H1 (cell line): ENCODE data around the gene SBF2. TPM values are rescaled to one million over a fixed set of nuclear protein-coding genes. Genes with fewer than 3 reads are reported as not detected.

Experiments used
- CTCF ChIA-PET: fragments of 300-600 bp; sonication (Branson Sonifier 250); formaldehyde crosslinking; loops from one replicate; lab custom pipeline; 2021; ENCODE audit not compliant: partially characterized antibody; lab: Charles Lee
- POLR2A ChIA-PET: fragments of 300-600 bp; sonication (Branson Sonifier 250); formaldehyde crosslinking; loops from one replicate; lab custom pipeline; 2021; ENCODE audit warnings: inconsistent platforms; ENCODE audit not compliant: partially characterized antibody; lab: Charles Lee
- DNase-seq, 2 experiments: peaks; one replicate each; pipeline versions ENCODE4 v3.0.0 to v3.0.0-alpha.2; 2010 to 2022; ENCODE audit warnings: low spot score in 2 of 2, low read depth in 1 of 2, mixed read lengths in 1 of 2
- FAIRE-seq: peaks from 2 replicates; lab custom pipeline; 2011; peaks lifted over from hg19 to GRCh38; lab: Jason Lieb, UNC
- H2AFZ ChIP-seq: 2 replicates; pipeline ENCODE4 v1.8.1; 2012; ENCODE audit warnings: low read length, inconsistent platforms
- H2AK5ac ChIP-seq: 2 replicates; pipeline ENCODE4 v1.6.1; 2013; ENCODE audit warnings: low read depth, low read length
- H2BK120ac ChIP-seq: replicated peaks from 2 replicates; pipeline ENCODE3; 2013; ENCODE audit warnings: low read depth, low read length, inconsistent platforms
- H2BK12ac ChIP-seq: 2 replicates; pipeline ENCODE4 v1.6.1; 2013; ENCODE audit warnings: low read depth, low read length
- H2BK15ac ChIP-seq: 2 replicates; pipeline ENCODE4 v1.6.1; 2013; ENCODE audit warnings: low read length
- H2BK20ac ChIP-seq: 2 replicates; pipeline ENCODE4 v1.6.1; 2013; ENCODE audit warnings: low read length
- H2BK5ac ChIP-seq: 2 replicates; pipeline ENCODE4 v1.6.1; 2013; ENCODE audit warnings: low read depth, low read length
- H3K14ac ChIP-seq: 2 replicates; pipeline ENCODE4 v1.6.1; 2013; ENCODE audit warnings: inconsistent platforms; ENCODE audit not compliant: insufficient read length
- H3K18ac ChIP-seq: 2 replicates; pipeline ENCODE4 v1.6.1; 2013; ENCODE audit warnings: low read length; ENCODE audit errors: extremely low read depth
- H3K23ac ChIP-seq: 2 replicates; pipeline ENCODE4 v1.6.1; 2013; ENCODE audit warnings: inconsistent platforms; ENCODE audit not compliant: insufficient read length
- H3K23me2 ChIP-seq: 2 replicates; pipeline ENCODE4 v1.6.1; 2013; ENCODE audit warnings: low read depth, low read length
- H3K27ac ChIP-seq: 2 replicates; pipeline ENCODE4 v1.6.1; 2011; ENCODE audit warnings: low read depth, low read length, inconsistent platforms
- H3K27me3 ChIP-seq, 4 experiments: replicated peaks in 1 of 4; 1 replicate in 1 of 4; 2 replicates in 3 of 4; pipeline versions ENCODE4 v1.6.1 to v1.8.1; 2011 to 2013; ENCODE audit warnings: low read length in 3 of 4, mild to moderate bottlenecking in 3 of 4, inconsistent platforms in 2 of 4, mixed read lengths in 2 of 4, moderate library complexity in 1 of 4; ENCODE audit not compliant: control insufficient read depth in 3 of 4, insufficient read depth in 3 of 4; ENCODE audit errors: extremely low read depth in 1 of 4
- H3K36me3 ChIP-seq, 4 experiments: 2 replicates each; pipeline versions ENCODE4 v1.6.1 to v1.8.1; 2011 to 2013; ENCODE audit warnings: mild to moderate bottlenecking in 4 of 4, low read length in 3 of 4, moderate library complexity in 2 of 4, control low read depth in 1 of 4, inconsistent platforms in 1 of 4; ENCODE audit not compliant: insufficient read depth in 4 of 4, control insufficient read depth in 2 of 4
- H3K4ac ChIP-seq: replicated peaks from 2 replicates; pipeline ENCODE3; 2013; ENCODE audit warnings: low read length, low read depth, mixed read lengths, inconsistent platforms; ENCODE audit not compliant: insufficient read length
- H3K4me1 ChIP-seq, 4 experiments: replicated peaks in 1 of 4; 1 replicate in 1 of 4; 2 replicates in 3 of 4; pipeline versions ENCODE4 v1.6.1 to v1.8.1; 2011 to 2013; ENCODE audit warnings: low read length in 3 of 4, inconsistent platforms in 2 of 4, mixed read lengths in 1 of 4; ENCODE audit not compliant: insufficient read depth in 4 of 4, control insufficient read depth in 3 of 4
- H3K4me2 ChIP-seq, 2 experiments: 2 replicates each; pipeline versions ENCODE4 v1.6.1 to v1.8.1; 2011 to 2013; ENCODE audit warnings: low read depth in 2 of 2, low read length in 2 of 2, control low read depth in 1 of 2, inconsistent platforms in 1 of 2, mild to moderate bottlenecking in 1 of 2; ENCODE audit not compliant: insufficient read depth in 1 of 2
- H3K4me3 ChIP-seq, 4 experiments: fragments of 200-600, 300-600 bp in 1 of 4; sonication (generic), shearing (Covaris generic), sonication (Bioruptor Twin) in 1 of 4; 2 replicates each; pipeline versions ENCODE4 v1.5.1 to v1.8.1; 2011 to 2016; ENCODE audit warnings: low read length in 4 of 4, low read depth in 3 of 4, control low read depth in 2 of 4, inconsistent platforms in 2 of 4, mild to moderate bottlenecking in 2 of 4, mixed read lengths in 1 of 4, moderate library complexity in 1 of 4; ENCODE audit not compliant: insufficient read depth in 2 of 4; ENCODE audit errors: extremely low read depth in 1 of 4
- H3K56ac ChIP-seq: replicated peaks from 2 replicates; pipeline ENCODE3; 2013; ENCODE audit warnings: low read depth, mild to moderate bottlenecking, mixed read lengths, low read length, inconsistent platforms; ENCODE audit not compliant: insufficient read length
- H3K79me1 ChIP-seq: 2 replicates; pipeline ENCODE4 v1.6.1; 2013; ENCODE audit warnings: low read depth, low read length, control low read depth
- H3K79me2 ChIP-seq, 2 experiments: 2 replicates each; pipeline versions ENCODE4 v1.6.1 to v1.8.1; 2012 to 2013; ENCODE audit warnings: low read length in 2 of 2, mild to moderate bottlenecking in 2 of 2, inconsistent platforms in 1 of 2; ENCODE audit not compliant: insufficient read depth in 2 of 2, control insufficient read depth in 1 of 2
- H3K9ac ChIP-seq, 4 experiments: replicated peaks in 1 of 4; 1 replicate in 1 of 4; 2 replicates in 3 of 4; pipeline versions ENCODE4 v1.6.1 to v1.8.1; 2011 to 2013; ENCODE audit warnings: low read depth in 3 of 4, low read length in 3 of 4, control low read depth in 2 of 4, mild to moderate bottlenecking in 2 of 4, moderate library complexity in 2 of 4, inconsistent platforms in 1 of 4; ENCODE audit errors: extremely low read depth in 1 of 4
- H3K9me3 ChIP-seq, 2 experiments: 2 replicates each; pipeline versions ENCODE4 v1.6.1 to v1.8.1; 2012 to 2013; ENCODE audit warnings: mild to moderate bottlenecking in 2 of 2, moderate library complexity in 2 of 2, control low read depth in 1 of 2, inconsistent platforms in 1 of 2, low read depth in 1 of 2, low read length in 1 of 2, mixed read lengths in 1 of 2; ENCODE audit not compliant: insufficient read depth in 2 of 2
- H4K20me1 ChIP-seq, 2 experiments: replicated peaks in 1 of 2; 2 replicates each; pipeline versions ENCODE3 to v1.8.1; 2011 to 2013; ENCODE audit warnings: inconsistent platforms in 2 of 2, low read length in 2 of 2, mild to moderate bottlenecking in 1 of 2; ENCODE audit not compliant: insufficient read depth in 2 of 2, control insufficient read depth in 1 of 2
- H4K5ac ChIP-seq: 2 replicates; pipeline ENCODE4 v1.6.1; 2013; ENCODE audit warnings: low read length, low read depth, mixed read lengths, inconsistent platforms; ENCODE audit not compliant: insufficient read length
- H4K8ac ChIP-seq: 2 replicates; pipeline ENCODE4 v1.8.0; 2013; ENCODE audit warnings: mild to moderate bottlenecking, moderate library complexity, low read length, inconsistent platforms; ENCODE audit not compliant: insufficient read depth; ENCODE audit errors: extremely low read depth
- H4K91ac ChIP-seq: replicated peaks from 2 replicates; pipeline ENCODE3; 2013; ENCODE audit warnings: low read length, mixed read lengths, inconsistent platforms; ENCODE audit not compliant: insufficient read length
- CBX8 ChIP-seq: fragments of 300-800, 300-1000 bp; sonication (generic); IDR thresholded peaks from 2 replicates; pipeline ENCODE4 v1.7.1; 2016; ENCODE audit warnings: low read depth, low read length, borderline replicate concordance
- HDAC2 ChIP-seq, 2 experiments: fragments of 300-600 bp in 1 of 2; sonication (generic) in 1 of 2; IDR thresholded peaks; 2 replicates each; pipeline ENCODE4 v1.6.1; 2011 to 2012; ENCODE audit warnings: low read depth in 2 of 2, low read length in 2 of 2, mild to moderate bottlenecking in 2 of 2, moderate library complexity in 2 of 2, borderline replicate concordance in 1 of 2, inconsistent platforms in 1 of 2
- WGBS, 2 experiments: shearing (Covaris generic) in 1 of 2; methylation state at CpG; one replicate each; pipeline versions ENCODE4 v1.1.6 to v1.1.7; 2013 to 2015; ENCODE audit warnings: low lambda C conversion rate in 2 of 2, mixed read lengths in 2 of 2, inconsistent platforms in 1 of 2, low coverage in 1 of 2, missing lambda C conversion rate in 1 of 2; ENCODE audit not compliant: insufficient replicate concordance in 2 of 2, insufficient coverage in 1 of 2, insufficient read length in 1 of 2; ENCODE audit errors: extremely low coverage in 1 of 2, missing lambda C conversion rate in 1 of 2; 5-methylcytosine and 5-hydroxymethylcytosine counted together
- polyA plus RNA-seq, 7 experiments: library from polyadenylated mRNA; depleted of rRNA in 3 of 7; stranded (reverse) in 5 of 7; unstranded in 2 of 7; fragments of >200 nt in 5 of 7; fragments of 200-250 nt in 2 of 7; gene quantifications; 1 replicate in 5 of 7; 2 replicates in 1 of 7; 4 replicates in 1 of 7; pipeline versions ENCODE4 v1.2.1 to v1.2.3, GENCODE V29; 2011 to 2013; ENCODE audit warnings: missing spikeins in 2 of 7, mixed read lengths in 2 of 7
- total RNA-seq: library from RNA; stranded (reverse); fragmentation: NEBNext Ultra II Directional; extraction: Animal tissue kit (Norgen Biotek cat#: 25700); gene quantifications from 2 replicates; pipeline ENCODE4 v1.2.1, GENCODE V29; 2021

Gene SBF2
- total and polyA plus RNA-seq, 2 of the 8 experiments (the other 6 are each of a cell fraction or from before 2014, with no cell fraction given): 36.7 to 50.5 TPM

DNA sequence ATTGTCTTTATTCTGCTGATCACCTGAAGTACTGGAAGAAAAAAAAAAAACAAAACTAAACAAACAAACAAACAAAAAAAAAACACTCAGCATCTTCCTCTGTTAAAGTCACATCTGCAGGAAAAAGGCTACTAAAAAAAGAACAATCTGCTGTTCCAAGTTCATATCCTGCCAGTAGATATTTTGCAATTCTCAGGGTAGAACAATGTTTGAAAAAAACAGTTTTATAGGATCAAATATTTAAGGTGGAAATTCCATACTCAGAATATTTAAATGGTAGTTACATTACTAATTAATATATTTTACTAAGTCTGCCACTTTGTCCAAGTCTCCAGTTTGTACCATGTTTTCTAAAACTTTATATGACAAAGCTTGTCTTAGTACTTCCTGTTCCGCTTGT lies 175.2 kb downstream of the SBF2 start:
- DNase-seq (no peak), FAIRE-seq (no peak)
- Histone ChIP-seq H3K4me3 (no peak overlapping the region), H3K27me3 (no peaks in the 10 kb centered on the region), H3K4ac (no peak overlapping the region), H2BK12ac (no peak overlapping the region), H4K20me1 (no peaks in the 10 kb centered on the region), H3K4me2 (no peak overlapping the region), H2AFZ (no peak overlapping the region), H4K8ac (no peak overlapping the region), H2BK5ac (no peak overlapping the region), H2BK15ac (no peak overlapping the region), H2AK5ac (no peak overlapping the region), H3K18ac (no peak overlapping the region), H3K9me3 (no peaks in the 10 kb centered on the region), H3K79me1 (no peaks in the 10 kb centered on the region), H3K23ac (no peak overlapping the region), H3K23me2 (no peaks in the 10 kb centered on the region), H4K5ac (no peak overlapping the region), H4K91ac (no peak overlapping the region), H2BK20ac (no peak overlapping the region), H3K9ac (no peak overlapping the region), H3K27ac (no peak overlapping the region), H3K4me1 (no peaks in the 10 kb centered on the region), H3K56ac (no peak overlapping the region), H3K36me3 (no peaks in the 10 kb centered on the region; a peak in 1 of 8 replicates), H3K14ac (no peak overlapping the region), H2BK120ac (no peak overlapping the region), H3K79me2 (no peaks in the 10 kb centered on the region)
- 92% methylated on average over 1 of the region's 1 CpG; no CpG with 5 or more reads in 1 of the 2 experiments for WGBS, 2 experiments
- TF ChIP-seq HDAC2 (IDR thresholded peaks at IDR 0.05; ENCODE audit: borderline replicate concordance in 1 of 2, low read depth in 2 of 2, low read length in 2 of 2) (no peak), CBX8 (no peak)
- ChIA-PET POLR2A (no interaction called here), CTCF (no interaction called here)
